Vagina (tissue), 2 donors: ENCODE data around the gene OR52A1.
"Not testable (repeated sequence)": the region's sequence is repeated elsewhere in the genome, so short reads cannot be mapped to it uniquely, and the experiment has no call there.

Experiments used
- CTCF ChIP-seq, 3 experiments: fragments of 450-650 bp in 2 of 3; fragments of 200-600 bp in 1 of 3; sonication (generic) in 1 of 3; IDR thresholded peaks; one replicate each; pipeline ENCODE4 v1.5.1; 2017 to 2019; ENCODE audit warnings: antibody characterized with exemption in 3 of 3, mild to moderate bottlenecking in 2 of 3, moderate library complexity in 2 of 3
- POLR2A ChIP-seq, 2 donors: fragments of 450-650 bp; IDR thresholded peaks; one replicate each; pipeline ENCODE4 v1.6.1; 2017; ENCODE audit warnings: antibody characterized with exemption in 2 of 2, mild to moderate bottlenecking in 2 of 2, moderate library complexity in 2 of 2
- POLR2AphosphoS5 ChIP-seq, 2 donors: sonication (generic); formaldehyde crosslinking; IDR thresholded peaks; one replicate each; pipeline ENCODE4 v1.9.0; 2017; ENCODE audit warnings: antibody characterized with exemption in 2 of 2, mild to moderate bottlenecking in 2 of 2, low read depth in 1 of 2; ENCODE audit not compliant: insufficient read depth in 1 of 2

- TF ChIP-seq CTCF (IDR thresholded peaks at IDR 0.05); POLR2A (IDR thresholded peaks at IDR 0.05); POLR2AphosphoS5 (IDR thresholded peaks at IDR 0.05; ENCODE audit: insufficient read depth in 1 of 2, low read depth in 1 of 2): not testable (repeated sequence)
Measured at GRCh38 chr11:5165898-5166297, 11.3 kb upstream of the OR52A1 start.
